C4-2B (cell line): Measurements from ENCODE around the gene UTS2.

Source experiments
- H3K27ac ChIP-seq: fragments of 450-650 bp; 2 replicates; pipeline ENCODE4 v1.5.1; 2017
- CTCF ChIP-seq: fragments of 450-650 bp; conservative IDR thresholded peaks from 2 replicates; pipeline ENCODE4 v1.5.1; 2017; ENCODE audit warnings: mild to moderate bottlenecking
- ZFX ChIP-seq: fragments of 450-650 bp; IDR thresholded peaks from 2 replicates; pipeline ENCODE4 v1.6.1; 2017

UTS2 gene

GRCh38 chr1:7850786-7851185 lies 2.1 kb downstream of the UTS2 start:
- H3K27ac ChIP-seq = no peak overlapping the region
- no peak for TF ChIP-seq CTCF
- TF ChIP-seq ZFX = no peak

DNA sequence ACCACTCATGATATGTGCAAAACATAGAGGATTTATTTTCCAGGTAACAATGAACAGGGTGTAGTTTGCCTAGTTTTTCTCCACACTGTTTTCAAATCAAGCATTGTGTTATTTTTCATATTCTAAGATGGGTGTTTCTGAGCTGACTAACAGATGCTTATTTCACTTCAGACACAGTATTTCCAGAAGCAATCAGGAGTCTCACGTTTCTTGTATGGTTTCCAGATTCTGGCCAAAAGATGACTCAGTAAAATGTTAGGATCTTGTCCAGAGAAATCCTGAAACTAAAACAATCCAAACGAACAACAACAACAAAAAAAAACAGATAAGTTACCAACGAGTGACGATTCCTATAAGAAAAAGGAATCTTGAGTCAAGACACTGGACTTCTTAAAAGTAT lies 5.3 kb downstream of the UTS2 start:
- H3K27ac ChIP-seq = no peak overlapping the region
- no peak for TF ChIP-seq ZFX
- no peak for TF ChIP-seq CTCF

DNA sequence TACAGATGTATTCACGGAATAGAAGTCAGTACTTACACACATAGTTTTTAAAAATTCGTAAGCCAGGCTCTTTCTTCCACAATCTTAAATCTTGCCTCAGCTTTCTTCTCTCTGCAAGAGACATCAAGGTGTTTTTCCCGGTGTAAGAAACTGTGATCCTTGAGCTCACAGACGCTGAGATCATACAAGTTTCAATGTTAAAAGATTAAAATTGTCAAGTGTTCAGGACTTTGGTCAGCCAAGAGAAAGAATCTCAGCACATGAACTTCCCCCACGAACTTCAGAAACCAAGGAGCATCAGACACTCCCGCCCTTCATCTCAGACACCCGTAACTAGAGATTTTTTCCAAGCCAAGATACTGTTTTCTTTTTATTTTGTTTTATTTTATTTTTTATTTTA lies 6.2 kb downstream of the UTS2 start:
- no peak for TF ChIP-seq ZFX
- no peak for TF ChIP-seq CTCF
- no peak overlapping the region for H3K27ac ChIP-seq

- no peak overlapping the region for H3K27ac ChIP-seq
- TF ChIP-seq CTCF (no peak), ZFX (no peak)
These were observed 7.1 kb downstream of the UTS2 start for GRCh38 chr1:7845761-7846160.

DNA sequence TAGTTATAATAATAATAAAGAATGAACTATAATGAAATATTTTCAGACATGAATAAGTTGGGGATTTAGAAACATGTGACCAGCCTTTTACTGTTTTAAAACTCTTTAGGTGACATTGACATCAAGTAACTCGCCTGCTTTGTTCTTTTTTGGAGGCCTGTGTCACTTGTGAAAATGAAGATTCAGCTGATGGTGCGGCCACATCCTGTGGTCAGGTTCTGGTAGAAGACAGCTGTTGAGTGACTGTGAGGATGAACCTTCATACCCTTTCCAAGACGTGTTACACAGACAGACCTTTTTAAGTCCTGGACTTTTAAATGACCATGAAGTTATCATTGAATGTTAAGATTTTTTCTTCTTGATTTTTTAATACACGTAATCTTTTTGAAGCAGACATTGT lies 10.3 kb downstream of the UTS2 start:
- TF ChIP-seq CTCF (no peak), ZFX (no peak)
- no peak overlapping the region for H3K27ac ChIP-seq

- TF ChIP-seq CTCF (no peak), ZFX (no peak)
These were observed 13.3 kb downstream of the UTS2 start for GRCh38 chr1:7839526-7839925.

DNA sequence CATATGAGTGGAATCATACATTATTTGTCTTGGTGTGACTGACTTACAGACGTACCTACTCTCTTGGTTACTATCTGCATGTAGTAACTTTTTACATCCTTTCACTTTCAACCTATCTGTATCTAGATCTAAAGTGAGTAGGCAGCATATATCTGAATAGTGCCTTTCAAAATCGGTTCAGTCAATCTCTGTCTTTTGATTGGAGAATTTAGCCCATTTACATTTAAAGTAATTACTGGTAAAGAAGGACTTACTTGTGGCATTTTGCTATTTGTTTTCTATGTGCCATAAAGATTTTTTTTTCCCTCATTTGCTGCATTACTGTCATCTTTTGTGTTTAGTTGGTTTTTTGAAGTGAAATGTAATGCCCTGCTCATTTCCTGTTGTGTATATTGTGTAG lies 14.2 kb downstream of the UTS2 start:
- no peak overlapping the region for H3K27ac ChIP-seq
- TF ChIP-seq ZFX = no peak
- TF ChIP-seq CTCF = no peak

More at GRCh38 chr1:7839526-7839925, 13.3 kb downstream of the UTS2 start:
- no peak overlapping the region for H3K27ac ChIP-seq
